Measurements from ENCODE around the gene HOOK2.
"Not testable (repeated sequence)": the region's sequence is repeated elsewhere in the genome, so short reads cannot be mapped to it uniquely, and the experiment has no call there.

- not testable (repeated sequence) for TF ChIP-seq CTCF (IDR thresholded peaks at IDR 0.05; ENCODE audit: insufficient read depth, low read depth, low read length); EZH2 (IDR thresholded peaks at IDR 0.05; ENCODE audit: insufficient read depth, low read length)
These were observed 41.8 kb upstream of the HOOK2 start for GRCh38 chr19:12817188-12817587.

Measured in astrocyte (in vitro differentiated cells and primary cell).